ENCODE measurements around the gene UGT1A3. TPM values are rescaled to one million over a fixed set of nuclear protein-coding genes. Genes with fewer than 3 reads are reported as not detected.
"Not testable (repeated sequence)": the region's sequence is repeated elsewhere in the genome, so short reads cannot be mapped to it uniquely, and the experiment has no call there.

UGT1A3 gene
- total RNA-seq, 1 donor from 2014 or later = not detected

- no peaks in the 10 kb centered on the region for H3K9me3 ChIP-seq
- intact Hi-C loops (cut with DNase I) = no loop called here
These were observed 10.3 kb upstream of the UGT1A3 start, which contains the start of gene UGT1A4 for GRCh38 chr2:233718552-233718951. Gene UGT1A4 (plus strand): TSS chr2:233718736. CDS start chr2:233718821, 85 bp downstream.

GRCh38 chr2:233736868-233737653 lies 8.2 kb downstream of the UGT1A3 start:
- H3K9me3 ChIP-seq; H3K4me3 ChIP-seq; H3K4me1 ChIP-seq; intact Hi-C loops (cut with DNase I); H3K36me3 ChIP-seq; H3K27ac ChIP-seq; H3K27me3 ChIP-seq; DNase-seq (ENCODE audit: low spot score in 2 of 2): not testable (repeated sequence)

More at GRCh38 chr2:233718552-233718951, 10.3 kb upstream of the UGT1A3 start, which contains the start of gene UGT1A4:
- no peaks in the 10 kb centered on the region for H3K4me1 ChIP-seq
- no peaks in the 10 kb centered on the region for H3K36me3 ChIP-seq
- no peak within 1 kb of the TSS for H3K4me3 ChIP-seq
- TF ChIP-seq CTCF (IDR thresholded peaks at IDR 0.05) = no peak
- no peak for DNase-seq (ENCODE audit: low spot score in 2 of 2)
- H3K27ac ChIP-seq = no peak within 1 kb of the TSS
- no peaks in the 10 kb centered on the region for H3K27me3 ChIP-seq

- intact Hi-C loops (cut with DNase I) = no loop called here
- Histone ChIP-seq H3K4me1 (no peaks in the 10 kb centered on the region), H3K27ac (no peak overlapping the region), H3K4me3 (no peak overlapping the region), H3K36me3 (no peaks in the 10 kb centered on the region), H3K9me3 (no peaks in the 10 kb centered on the region), H3K27me3 (no peaks in the 10 kb centered on the region)
- TF ChIP-seq CTCF (IDR thresholded peaks at IDR 0.05) = no peak
- DNase-seq (ENCODE audit: low spot score in 2 of 2) = no peak
These were observed 12.0 kb downstream of the UGT1A3 start for GRCh38 chr2:233740870-233741269.

GRCh38 chr2:233743464-233744259 lies 14.8 kb downstream of the UGT1A3 start:
- TF ChIP-seq CTCF (IDR thresholded peaks at IDR 0.05) = no peak
- H3K27me3 ChIP-seq = no peaks in the 10 kb centered on the region
- intact Hi-C loops (cut with DNase I) = no loop called here

GRCh38 chr2:233745073-233745755 lies 16.4 kb downstream of the UGT1A3 start:
- no peak overlapping the region for H3K4me3 ChIP-seq
- no peak for DNase-seq (ENCODE audit: low spot score in 2 of 2)
- intact Hi-C loops (cut with DNase I) = no loop called here
- no peak overlapping the region for H3K27ac ChIP-seq
- no peaks in the 10 kb centered on the region for H3K4me1 ChIP-seq
- no peaks in the 10 kb centered on the region for H3K27me3 ChIP-seq
- H3K36me3 ChIP-seq = no peaks in the 10 kb centered on the region
- no peaks in the 10 kb centered on the region for H3K9me3 ChIP-seq
- no peak for TF ChIP-seq CTCF (IDR thresholded peaks at IDR 0.05)

More at GRCh38 chr2:233743464-233744259, 14.8 kb downstream of the UGT1A3 start:
- Histone ChIP-seq H3K27ac (no peak overlapping the region), H3K4me3 (no peak overlapping the region), H3K9me3 (no peaks in the 10 kb centered on the region), H3K36me3 (no peaks in the 10 kb centered on the region), H3K4me1 (no peaks in the 10 kb centered on the region)
- no peak for DNase-seq (ENCODE audit: low spot score in 2 of 2)

- H3K36me3 ChIP-seq; intact Hi-C loops (cut with DNase I); DNase-seq (ENCODE audit: low spot score in 2 of 2); H3K4me3 ChIP-seq; H3K4me1 ChIP-seq; H3K27me3 ChIP-seq; H3K9me3 ChIP-seq; H3K27ac ChIP-seq: not testable (repeated sequence)
These were observed 17.0 kb downstream of the UGT1A3 start for GRCh38 chr2:233745838-233746237.
